IPS-NIHi7 (cell line): ENCODE measurements around the gene KDM6B.

ENCODE experiments used
- DNase-seq: peaks from one replicate; pipeline ENCODE4 v3.0.0; 2012; ENCODE audit warnings: mixed read lengths; ENCODE audit errors: extremely low spot score

KDM6B gene

GRCh38 chr17:7841396-7841914 is 7.4 kb downstream of the KDM6B start:
- DNase-seq = no peak

GRCh38 chr17:7841915-7842379 is 7.9 kb downstream of the KDM6B start:
- peak; percentile 70 for DNase-seq

GRCh38 chr17:7842380-7843256 is 8.6 kb downstream of the KDM6B start:
- DNase-seq = no peak

- no peak for DNase-seq
Measured at GRCh38 chr17:7843257-7843535, 9.2 kb downstream of the KDM6B start.

GRCh38 chr17:7843536-7844291 is 9.7 kb downstream of the KDM6B start:
- DNase-seq = peak; percentile 62

- DNase-seq = peak; percentile 89
Measured at GRCh38 chr17:7844292-7845154, 10.5 kb downstream of the KDM6B start.

GRCh38 chr17:7845359-7846062 is 11.5 kb downstream of the KDM6B start:
- no peak for DNase-seq

GRCh38 chr17:7846063-7846735 is 12.2 kb downstream of the KDM6B start:
- no peak for DNase-seq

GRCh38 chr17:7846765-7847661 is 13.0 kb downstream of the KDM6B start:
- no peak for DNase-seq

- DNase-seq = no peak
Measured at GRCh38 chr17:7848131-7848579, 14.1 kb downstream of the KDM6B start.

- no peak for DNase-seq
Measured at GRCh38 chr17:7848739-7849129, 14.7 kb downstream of the KDM6B start.

- DNase-seq = no peak
Measured at GRCh38 chr17:7849130-7849750, 15.2 kb downstream of the KDM6B start.

GRCh38 chr17:7849751-7850504 is 15.9 kb downstream of the KDM6B start:
- no peak for DNase-seq

GRCh38 chr17:7850701-7851437 is 16.9 kb downstream of the KDM6B start:
- DNase-seq = no peak

GRCh38 chr17:7851438-7852261 is 17.6 kb downstream of the KDM6B start:
- peak; percentile 84 for DNase-seq

- DNase-seq = no peak
Measured at GRCh38 chr17:7852262-7852670, 18.2 kb downstream of the KDM6B start.
